ENCODE results near the gene VPS45.

Gene VPS45

DNA sequence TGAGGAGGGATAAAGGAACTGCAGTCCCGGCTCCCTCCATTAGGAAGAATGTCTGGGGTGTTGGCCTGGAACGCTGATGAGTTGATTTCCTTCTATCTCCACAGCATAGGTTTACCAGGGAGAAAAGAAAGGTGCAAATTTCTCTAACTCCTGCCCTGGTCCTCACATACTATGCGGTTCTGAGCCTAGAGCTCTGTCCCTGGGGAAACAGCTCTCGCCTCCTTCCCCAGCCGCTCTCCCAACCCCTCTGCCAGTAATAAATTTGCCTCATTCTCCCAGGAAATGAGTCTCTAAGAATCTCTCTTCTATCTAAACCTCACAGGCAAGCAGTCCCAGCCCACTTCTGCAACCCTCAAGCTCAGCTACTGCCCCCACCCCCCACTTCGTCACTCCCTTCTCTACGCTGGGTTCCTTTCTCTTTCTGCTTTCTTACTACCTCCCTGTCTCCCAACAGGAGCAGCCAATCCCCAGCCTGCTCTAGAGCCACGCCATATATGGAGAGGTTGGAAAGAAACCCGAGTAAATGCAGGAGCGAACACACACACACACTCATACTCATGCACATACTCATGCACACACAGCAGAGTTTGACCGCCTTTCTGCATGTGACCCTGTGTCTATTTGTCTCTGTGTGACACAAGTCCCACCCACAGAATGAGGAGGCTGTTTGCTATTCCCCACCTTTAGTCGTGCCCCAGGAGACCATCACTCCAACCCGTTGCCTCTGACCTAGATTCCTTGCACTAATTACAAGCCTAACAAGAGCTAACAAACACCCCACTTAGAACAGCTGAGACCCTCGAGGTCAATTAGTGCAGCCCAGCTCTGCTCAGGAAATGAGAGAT, 95.5 kb downstream of the VPS45 start (continued):
- TF ChIP-seq ZNF350 (tag by site-specific recombination; IDR thresholded peaks at IDR 0.05) (no peak), ZNF114 (tag by site-specific recombination; IDR thresholded peaks at IDR 0.05) (no peak), ZNF544 (tag by site-specific recombination; IDR thresholded peaks at IDR 0.05) (no peak), ZBTB17 (tag by site-specific recombination; IDR thresholded peaks at IDR 0.05) (peak; percentile 99), ZNF610 (tag by site-specific recombination; IDR thresholded peaks at IDR 0.05; ENCODE audit: borderline replicate concordance) (peak; percentile 32; the same call in 1 of the 2 replicates), ZNF529 (tag by site-specific recombination; IDR thresholded peaks at IDR 0.05; ENCODE audit: insufficient replicate concordance) (no peak), HIC1 (tag by site-specific recombination; IDR thresholded peaks at IDR 0.05) (no peak), ZNF174 (tag by site-specific recombination; IDR thresholded peaks at IDR 0.05) (no peak), SCRT2 (tag by site-specific recombination; IDR thresholded peaks at IDR 0.05) (no peak), ZNF747 (tag by site-specific recombination; IDR thresholded peaks at IDR 0.05) (no peak), ZNF548 (tag by site-specific recombination; IDR thresholded peaks at IDR 0.05) (no peak), ZNF530 (tag by site-specific recombination; IDR thresholded peaks at IDR 0.05; ENCODE audit: low read depth) (no peak), PBX3 (CRISPR knock-in tag; IDR thresholded peaks at IDR 0.05) (no peak), ZNF398 (tag by site-specific recombination; IDR thresholded peaks at IDR 0.05) (peak; percentile 88), ZBTB49 (tag by site-specific recombination; IDR thresholded peaks at IDR 0.05; ENCODE audit: low read depth) (no peak), EGR2 (tag by site-specific recombination; IDR thresholded peaks at IDR 0.05; ENCODE audit: low read depth) (peak; percentile 56; the same call in 1 of the 2 replicates), GLI2 (tag by site-specific recombination; IDR thresholded peaks at IDR 0.05; ENCODE audit: borderline replicate concordance, low read depth) (no peak), ZNF560 (tag by site-specific recombination; IDR thresholded peaks at IDR 0.05; ENCODE audit: borderline replicate concordance) (no peak), TRIM28 (IDR thresholded peaks at IDR 0.05; ENCODE audit: borderline replicate concordance, low read length) (no peak; the same call in none of the 2 replicates), ZNF221 (tag by site-specific recombination; IDR thresholded peaks at IDR 0.05; ENCODE audit: borderline replicate concordance) (no peak), ZXDB (tag by site-specific recombination; IDR thresholded peaks at IDR 0.05) (no peak), ZNF549 (tag by site-specific recombination; IDR thresholded peaks at IDR 0.05) (no peak), ZBTB6 (tag by site-specific recombination; IDR thresholded peaks at IDR 0.05) (peak; percentile 87), ZNF561 (tag by site-specific recombination; IDR thresholded peaks at IDR 0.05; ENCODE audit: borderline replicate concordance) (peak; percentile 71; the same call in 1 of the 2 replicates)
- TF ChIP-seq, protein P1, sequence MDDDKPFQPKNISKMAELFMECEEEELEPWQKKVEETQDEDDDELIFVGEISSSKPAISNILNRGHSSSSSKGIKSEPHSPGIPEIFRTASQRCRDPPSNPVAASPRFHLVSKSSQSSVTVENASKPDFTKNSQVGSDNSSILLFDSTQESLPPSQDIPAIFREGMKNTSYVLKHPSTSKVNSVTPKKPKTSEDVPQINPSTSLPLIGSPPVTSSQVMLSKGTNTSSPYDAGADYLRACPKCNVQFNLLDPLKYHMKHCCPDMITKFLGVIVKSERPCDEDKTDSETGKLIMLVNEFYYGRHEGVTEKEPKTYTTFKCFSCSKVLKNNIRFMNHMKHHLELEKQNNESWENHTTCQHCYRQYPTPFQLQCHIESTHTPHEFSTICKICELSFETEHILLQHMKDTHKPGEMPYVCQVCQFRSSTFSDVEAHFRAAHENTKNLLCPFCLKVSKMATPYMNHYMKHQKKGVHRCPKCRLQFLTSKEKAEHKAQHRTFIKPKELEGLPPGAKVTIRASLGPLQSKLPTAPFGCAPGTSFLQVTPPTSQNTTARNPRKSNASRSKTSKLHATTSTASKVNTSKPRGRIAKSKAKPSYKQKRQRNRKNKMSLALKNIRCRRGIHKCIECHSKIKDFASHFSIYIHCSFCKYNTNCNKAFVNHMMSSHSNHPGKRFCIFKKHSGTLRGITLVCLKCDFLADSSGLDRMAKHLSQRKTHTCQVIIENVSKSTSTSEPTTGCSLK (tag by site-specific recombination; IDR thresholded peaks at IDR 0.05) = no peak
